Activated T-cell treated with anti-CD3 and anti-CD28 coated beads, Interleukin-2, amount 50 U/mL, for 24 hours (primary cell): ENCODE measurements around the gene CDH12.

ENCODE experiments used
- DNase-seq: peaks from one replicate; pipeline ENCODE4 v3.0.0-alpha.2; 2020
- H3K27ac Mint-ChIP-seq: 2 replicates; pipeline ENCODE4 v1.8.0; 2020; ENCODE audit warnings: mild to moderate bottlenecking, mixed read lengths
- H3K27me3 Mint-ChIP-seq: 2 replicates; pipeline ENCODE4 v1.8.0; 2020; ENCODE audit warnings: mixed read lengths
- H3K36me3 Mint-ChIP-seq: 2 replicates; pipeline ENCODE4 v1.8.0; 2020; ENCODE audit warnings: low read depth, mixed read lengths
- H3K4me1 Mint-ChIP-seq: 2 replicates; pipeline ENCODE4 v1.8.0; 2020; ENCODE audit warnings: low read depth, mixed read lengths
- H3K4me3 Mint-ChIP-seq: 2 replicates; pipeline ENCODE4 v1.8.0; 2020; ENCODE audit warnings: mild to moderate bottlenecking, moderate library complexity, mixed read lengths
- H3K9me3 Mint-ChIP-seq: 2 replicates; pipeline ENCODE4 v1.8.0; 2020; ENCODE audit warnings: mixed read lengths

The CDH12 gene

GRCh38 chr5:21791304-21791703 is 1061.8 kb downstream of the CDH12 start:
- Mint-ChIP-seq H3K27ac (no peak overlapping the region), H3K27me3 (no peaks in the 10 kb centered on the region), H3K36me3 (no peaks in the 10 kb centered on the region), H3K4me3 (no peak overlapping the region), H3K9me3 (peaks cover 2% of the 10 kb centered on the region), H3K4me1 (no peaks in the 10 kb centered on the region)
- no peak for DNase-seq

- peaks cover 12% of the 10 kb centered on the region for H3K9me3 Mint-ChIP-seq
- H3K4me1 Mint-ChIP-seq, result no peaks in the 10 kb centered on the region
- H3K4me3 Mint-ChIP-seq, result no peak overlapping the region
- no peaks in the 10 kb centered on the region for H3K27me3 Mint-ChIP-seq
- no peak for DNase-seq
- H3K27ac Mint-ChIP-seq, result no peak overlapping the region
- no peaks in the 10 kb centered on the region for H3K36me3 Mint-ChIP-seq
Observed at GRCh38 chr5:21784487-21784886, 1068.7 kb downstream of the CDH12 start.

GRCh38 chr5:21783074-21783679 is 1070.0 kb downstream of the CDH12 start:
- no peak for DNase-seq
- Mint-ChIP-seq H3K9me3 (peaks cover 12% of the 10 kb centered on the region), H3K27me3 (no peaks in the 10 kb centered on the region), H3K4me1 (no peaks in the 10 kb centered on the region), H3K36me3 (no peaks in the 10 kb centered on the region), H3K27ac (no peak overlapping the region), H3K4me3 (no peak overlapping the region)

GRCh38 chr5:21776466-21776865 is 1076.7 kb downstream of the CDH12 start:
- Mint-ChIP-seq H3K27ac (no peak overlapping the region), H3K9me3 (peaks cover 14% of the 10 kb centered on the region), H3K36me3 (no peaks in the 10 kb centered on the region), H3K27me3 (no peaks in the 10 kb centered on the region), H3K4me3 (no peak overlapping the region), H3K4me1 (no peaks in the 10 kb centered on the region)
- no peak for DNase-seq

- H3K27ac Mint-ChIP-seq, result no peak overlapping the region
- no peak for DNase-seq
- H3K4me1 Mint-ChIP-seq, result no peaks in the 10 kb centered on the region
- H3K36me3 Mint-ChIP-seq, result no peaks in the 10 kb centered on the region
- no peak overlapping the region for H3K4me3 Mint-ChIP-seq
- no peaks in the 10 kb centered on the region for H3K27me3 Mint-ChIP-seq
- H3K9me3 Mint-ChIP-seq, result peaks cover 19% of the 10 kb centered on the region
Observed at GRCh38 chr5:21774801-21775200, 1078.3 kb downstream of the CDH12 start.

GRCh38 chr5:21774281-21774680 is 1078.9 kb downstream of the CDH12 start:
- no peak for DNase-seq
- Mint-ChIP-seq H3K4me3 (no peak overlapping the region), H3K9me3 (peaks cover 21% of the 10 kb centered on the region), H3K27me3 (no peaks in the 10 kb centered on the region), H3K27ac (no peak overlapping the region), H3K4me1 (no peaks in the 10 kb centered on the region), H3K36me3 (no peaks in the 10 kb centered on the region)

- H3K4me1 Mint-ChIP-seq, result no peaks in the 10 kb centered on the region
- peaks cover 24% of the 10 kb centered on the region for H3K9me3 Mint-ChIP-seq
- no peak overlapping the region for H3K4me3 Mint-ChIP-seq
- H3K27me3 Mint-ChIP-seq, result no peaks in the 10 kb centered on the region
- DNase-seq, result no peak
- H3K36me3 Mint-ChIP-seq, result no peaks in the 10 kb centered on the region
- no peak overlapping the region for H3K27ac Mint-ChIP-seq
Observed at GRCh38 chr5:21773456-21773855, 1079.7 kb downstream of the CDH12 start.

- Mint-ChIP-seq H3K27ac (no peak overlapping the region), H3K4me1 (no peaks in the 10 kb centered on the region), H3K9me3 (peaks cover 11% of the 10 kb centered on the region), H3K36me3 (no peaks in the 10 kb centered on the region), H3K4me3 (no peak overlapping the region), H3K27me3 (no peaks in the 10 kb centered on the region)
- no peak for DNase-seq
Observed at GRCh38 chr5:21765406-21765805, 1087.7 kb downstream of the CDH12 start.

- Mint-ChIP-seq H3K4me3 (no peak overlapping the region), H3K9me3 (peaks cover 10% of the 10 kb centered on the region), H3K4me1 (no peaks in the 10 kb centered on the region), H3K27me3 (no peaks in the 10 kb centered on the region), H3K27ac (no peak overlapping the region), H3K36me3 (no peaks in the 10 kb centered on the region)
- DNase-seq, result no peak
Observed at GRCh38 chr5:21739096-21739495, 1114.0 kb downstream of the CDH12 start.

GRCh38 chr5:21723500-21723899 is 1129.6 kb downstream of the CDH12 start:
- no peak overlapping the region for H3K27ac Mint-ChIP-seq
- no peaks in the 10 kb centered on the region for H3K27me3 Mint-ChIP-seq

GRCh38 chr5:21711866-21712758 is 1141.0 kb downstream of the CDH12 start:
- Mint-ChIP-seq H3K36me3 (no peaks in the 10 kb centered on the region), H3K27me3 (no peaks in the 10 kb centered on the region), H3K9me3 (peaks cover 9% of the 10 kb centered on the region), H3K4me3 (no peak overlapping the region), H3K27ac (no peak overlapping the region), H3K4me1 (no peaks in the 10 kb centered on the region)
- DNase-seq, result no peak

More at GRCh38 chr5:21723500-21723899, 1129.6 kb downstream of the CDH12 start:
- H3K36me3 Mint-ChIP-seq, result no peaks in the 10 kb centered on the region
- no peak for DNase-seq
- H3K4me3 Mint-ChIP-seq, result no peak overlapping the region
- H3K9me3 Mint-ChIP-seq, result peaks cover 5% of the 10 kb centered on the region
- H3K4me1 Mint-ChIP-seq, result no peaks in the 10 kb centered on the region

GRCh38 chr5:21709770-21710169 is 1143.4 kb downstream of the CDH12 start:
- no peak for DNase-seq

GRCh38 chr5:21704974-21705668 is 1148.0 kb downstream of the CDH12 start:
- Mint-ChIP-seq H3K4me3 (no peak overlapping the region), H3K27me3 (no peaks in the 10 kb centered on the region)

More at GRCh38 chr5:21709770-21710169, 1143.4 kb downstream of the CDH12 start:
- Mint-ChIP-seq H3K36me3 (no peaks in the 10 kb centered on the region), H3K4me1 (no peaks in the 10 kb centered on the region), H3K9me3 (peaks cover 9% of the 10 kb centered on the region), H3K27ac (no peak overlapping the region), H3K27me3 (no peaks in the 10 kb centered on the region), H3K4me3 (no peak overlapping the region)

GRCh38 chr5:21701317-21701716 is 1151.8 kb downstream of the CDH12 start:
- Mint-ChIP-seq H3K27ac (no peak overlapping the region), H3K4me3 (no peak overlapping the region), H3K9me3 (peaks cover 2% of the 10 kb centered on the region), H3K4me1 (no peaks in the 10 kb centered on the region), H3K36me3 (no peaks in the 10 kb centered on the region), H3K27me3 (no peaks in the 10 kb centered on the region)
- no peak for DNase-seq

More at GRCh38 chr5:21704974-21705668, 1148.0 kb downstream of the CDH12 start:
- DNase-seq, result no peak
- Mint-ChIP-seq H3K36me3 (no peaks in the 10 kb centered on the region), H3K4me1 (no peaks in the 10 kb centered on the region), H3K9me3 (peaks cover 8% of the 10 kb centered on the region), H3K27ac (no peak overlapping the region)
